ENCODE measurements around the gene DNASE1L1. TPM values are rescaled to one million over a fixed set of nuclear protein-coding genes. Genes with fewer than 3 reads are reported as not detected.
A peak's percentile ranks its signal among the peaks of the same experiment; 100 is the strongest.

Gene DNASE1L1, protein sequence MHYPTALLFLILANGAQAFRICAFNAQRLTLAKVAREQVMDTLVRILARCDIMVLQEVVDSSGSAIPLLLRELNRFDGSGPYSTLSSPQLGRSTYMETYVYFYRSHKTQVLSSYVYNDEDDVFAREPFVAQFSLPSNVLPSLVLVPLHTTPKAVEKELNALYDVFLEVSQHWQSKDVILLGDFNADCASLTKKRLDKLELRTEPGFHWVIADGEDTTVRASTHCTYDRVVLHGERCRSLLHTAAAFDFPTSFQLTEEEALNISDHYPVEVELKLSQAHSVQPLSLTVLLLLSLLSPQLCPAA
- total RNA-seq (2014; rRNA removed; shearing (Covaris generic)): 45.8 and 48.9 TPM in 2 replicates
- polyA plus RNA-seq (2014; cell fraction: nucleus; rRNA removed): 97.8 and 98.3 TPM in 2 replicates

DNA sequence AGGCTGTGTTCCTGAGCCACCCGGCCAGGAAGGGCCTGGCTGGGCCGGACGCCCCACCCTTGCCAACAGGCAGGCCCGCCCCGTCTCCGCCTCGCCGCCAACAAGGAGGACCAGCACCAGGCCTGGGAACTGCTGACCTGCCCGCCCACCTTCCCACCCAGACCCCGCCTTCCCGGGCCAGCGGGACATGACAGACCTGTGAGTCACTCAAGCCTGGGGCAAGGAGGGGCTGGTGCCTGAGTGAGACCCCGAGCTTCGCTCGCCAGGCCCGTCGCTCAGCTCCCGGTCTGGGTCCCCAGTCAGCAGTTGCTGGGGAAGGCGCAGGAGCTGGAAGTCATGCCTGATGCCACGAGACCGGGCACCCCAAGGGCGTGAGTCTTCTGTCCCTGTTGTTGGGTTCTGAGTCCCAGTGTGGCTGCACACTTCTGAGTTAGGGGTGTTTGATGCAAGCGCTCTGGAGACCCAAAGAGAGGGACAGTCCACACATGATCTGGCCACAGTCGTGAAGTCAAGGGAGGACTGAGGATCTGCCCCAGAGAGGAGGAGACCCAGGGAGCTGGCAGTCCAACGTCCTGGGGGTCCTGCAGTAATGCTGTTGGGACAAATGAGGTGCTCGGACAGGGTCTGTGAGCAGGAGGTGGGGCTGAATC is at the start of gene DNASE1L1:
DNASE1L1 (minus strand) TSS at position 33 of the 650 bp plus-strand sequence. CDS start 3,686 bp downstream, outside the sequence.
- peak; percentile 84 for DNase-seq (ENCODE audit: extremely low read depth, low read depth)

GRCh38 chrX:154458116-154458953 is 49.3 kb upstream of the DNASE1L1 start, which contains the start of gene PLXNA3:
TSS of gene PLXNA3 (plus strand) at chrX:154458281. CDS start at chrX:154460184, 1,903 bp downstream.
- DNase-seq (ENCODE audit: extremely low read depth, low read depth): no peak

DNA sequence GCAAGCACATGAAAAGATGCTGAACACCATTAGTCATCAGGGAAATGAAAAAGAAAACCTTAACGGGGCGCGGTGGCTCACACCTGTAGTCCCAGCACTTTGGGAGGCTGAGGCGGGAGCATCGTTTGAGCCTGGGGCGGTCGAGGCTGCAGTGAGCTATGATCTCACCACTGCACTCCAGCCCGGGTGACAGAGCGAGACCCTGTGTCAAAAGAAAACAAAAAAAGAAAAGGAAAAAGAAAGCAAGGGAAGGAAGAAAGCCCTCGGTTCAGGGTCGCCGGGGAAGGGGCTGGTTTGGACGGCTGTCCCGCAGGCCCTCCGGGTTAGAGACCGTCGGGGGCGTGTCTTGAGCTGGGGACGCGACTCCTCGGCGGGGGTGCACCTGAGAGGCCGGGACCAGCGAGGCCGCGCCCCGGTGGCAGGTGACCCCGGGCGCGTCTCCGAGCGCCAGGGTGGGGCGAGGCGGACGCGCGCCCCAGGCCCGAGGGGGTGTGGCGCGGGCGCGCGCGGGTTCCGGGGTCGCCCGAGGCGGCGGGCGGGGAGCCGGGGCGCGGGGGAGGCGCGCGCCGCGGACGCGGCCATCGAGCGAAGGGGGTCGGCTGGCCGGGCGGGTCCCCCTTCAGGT is 48.5 kb upstream of the DNASE1L1 start:
- DNase-seq (ENCODE audit: extremely low read depth, low read depth): peak; percentile 25

DNA sequence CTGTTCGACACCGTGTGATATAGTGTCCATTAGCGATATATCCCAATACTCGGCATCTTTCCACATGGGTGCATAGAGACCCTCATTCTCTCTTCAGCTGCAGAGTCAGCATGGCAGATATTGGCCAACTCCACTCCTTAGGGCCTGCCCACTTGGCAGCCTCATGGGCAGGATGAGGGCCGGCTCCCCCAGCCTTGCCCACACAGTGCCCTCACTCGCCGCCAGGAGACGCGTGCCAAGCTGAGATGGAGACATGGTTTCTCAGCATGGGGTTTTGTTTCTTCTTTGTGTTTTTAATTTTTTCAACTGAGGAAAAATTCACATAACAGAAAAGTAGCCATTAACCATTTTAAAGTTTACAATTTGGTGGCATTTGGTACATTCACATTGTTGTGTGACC is 43.8 kb upstream of the DNASE1L1 start:
- DNase-seq (ENCODE audit: extremely low read depth, low read depth): no peak

GRCh38 chrX:154450312-154450711 is 41.3 kb upstream of the DNASE1L1 start:
- DNase-seq (ENCODE audit: extremely low read depth, low read depth): no peak

GRCh38 chrX:154449618-154450017 is 40.6 kb upstream of the DNASE1L1 start:
- DNase-seq (ENCODE audit: extremely low read depth, low read depth): no peak

GRCh38 chrX:154448484-154448883 is 39.4 kb upstream of the DNASE1L1 start:
- no peak for DNase-seq (ENCODE audit: extremely low read depth, low read depth)

DNA sequence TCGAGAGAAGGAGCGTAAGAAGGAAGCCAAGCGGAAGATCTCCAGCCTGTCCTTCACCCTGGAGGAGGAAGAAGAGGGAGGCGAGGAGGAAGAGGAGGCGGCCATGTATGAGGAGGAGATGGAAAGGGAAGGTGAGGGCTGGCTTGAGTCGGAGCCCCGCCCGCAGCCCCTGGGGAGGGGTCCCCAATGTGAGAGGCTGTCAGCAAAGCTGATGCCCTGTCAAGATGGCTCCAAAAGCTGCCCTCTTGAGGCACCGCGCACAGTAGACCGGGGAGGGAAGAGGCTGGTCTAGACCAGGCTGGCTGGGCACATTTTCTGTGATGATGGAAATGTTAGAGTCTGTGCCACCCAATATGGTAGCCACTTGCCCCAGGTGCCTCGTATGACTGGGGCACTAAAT is 37.4 kb upstream of the DNASE1L1 start:
- DNase-seq (ENCODE audit: extremely low read depth, low read depth): no peak

- DNase-seq (ENCODE audit: extremely low read depth, low read depth): no peak
These were observed 36.7 kb upstream of the DNASE1L1 start for GRCh38 chrX:154445776-154446175.

DNA sequence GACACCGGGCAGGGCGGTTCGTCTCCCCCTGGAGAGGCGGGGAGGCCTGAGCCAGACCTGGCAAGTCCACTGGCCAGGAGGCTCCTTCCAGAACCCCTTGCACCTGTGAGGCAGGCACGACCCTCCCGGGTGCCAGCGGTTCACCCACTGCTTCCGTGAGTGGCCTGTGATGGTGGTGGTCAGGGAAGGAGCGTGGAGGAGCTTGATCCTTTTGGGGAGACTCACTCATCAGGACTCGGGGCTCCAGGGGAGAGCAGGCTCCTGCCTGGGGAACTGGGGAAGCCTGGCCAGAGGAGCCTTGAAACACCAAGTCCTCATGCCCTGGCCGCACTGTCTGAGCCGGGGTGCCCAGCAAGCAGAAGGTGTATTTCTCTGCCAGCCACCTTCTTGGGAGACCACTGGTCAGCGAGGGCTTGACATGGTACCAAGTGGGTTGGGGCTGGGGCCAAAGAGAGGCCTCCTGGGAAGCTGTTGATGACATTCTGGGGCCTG is 35.7 kb upstream of the DNASE1L1 start:
- no peak for DNase-seq (ENCODE audit: extremely low read depth, low read depth)

DNA sequence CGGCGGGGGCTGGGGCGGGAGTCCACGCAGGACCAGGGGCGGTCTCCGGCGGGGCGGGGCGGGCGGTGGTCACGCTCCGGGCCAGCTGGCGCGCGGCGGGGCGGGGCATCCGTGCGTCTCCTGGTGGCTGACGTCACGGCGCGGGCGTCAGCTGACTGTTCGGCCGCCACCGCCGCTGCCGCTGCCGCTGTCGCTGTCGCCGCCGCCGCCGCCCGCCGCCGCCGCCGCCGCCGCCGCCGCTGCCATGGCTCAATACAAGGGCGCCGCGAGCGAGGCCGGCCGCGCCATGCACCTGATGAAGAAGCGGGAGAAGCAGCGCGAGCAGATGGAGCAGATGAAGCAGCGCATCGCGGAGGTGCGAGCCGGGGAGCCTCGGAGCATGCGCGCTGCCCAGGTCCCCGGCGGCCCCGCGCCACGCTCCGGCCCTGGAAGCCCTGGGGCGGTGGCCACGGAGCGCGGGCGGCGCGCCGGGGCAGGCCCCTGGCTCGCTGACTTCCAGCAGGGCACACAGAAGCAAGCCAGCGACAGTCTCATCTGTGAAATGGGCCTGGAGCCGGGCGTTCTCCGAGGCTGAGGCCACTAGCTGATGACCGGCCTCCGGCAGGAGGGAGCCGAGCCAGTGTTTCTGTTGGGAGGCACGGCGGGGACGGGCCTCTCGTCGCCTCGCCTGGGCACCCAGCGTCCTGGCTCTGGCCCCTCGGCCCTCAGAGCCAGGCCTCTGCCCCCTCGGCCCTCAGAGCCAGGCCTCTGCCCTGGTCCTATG is 35.1 kb upstream of the DNASE1L1 start, which contains the start of gene FAM50A:
FAM50A (plus strand) TSS at position 150 of the 763 bp plus-strand sequence; CDS start at position 245, 95 bp downstream.
- DNase-seq (ENCODE audit: extremely low read depth, low read depth): peak; percentile 52

GRCh38 chrX:154443479-154443910 is 34.4 kb upstream of the DNASE1L1 start:
- DNase-seq (ENCODE audit: extremely low read depth, low read depth): no peak

- DNase-seq (ENCODE audit: extremely low read depth, low read depth): no peak
These were observed 33.1 kb upstream of the DNASE1L1 start for GRCh38 chrX:154441984-154442707.

DNA sequence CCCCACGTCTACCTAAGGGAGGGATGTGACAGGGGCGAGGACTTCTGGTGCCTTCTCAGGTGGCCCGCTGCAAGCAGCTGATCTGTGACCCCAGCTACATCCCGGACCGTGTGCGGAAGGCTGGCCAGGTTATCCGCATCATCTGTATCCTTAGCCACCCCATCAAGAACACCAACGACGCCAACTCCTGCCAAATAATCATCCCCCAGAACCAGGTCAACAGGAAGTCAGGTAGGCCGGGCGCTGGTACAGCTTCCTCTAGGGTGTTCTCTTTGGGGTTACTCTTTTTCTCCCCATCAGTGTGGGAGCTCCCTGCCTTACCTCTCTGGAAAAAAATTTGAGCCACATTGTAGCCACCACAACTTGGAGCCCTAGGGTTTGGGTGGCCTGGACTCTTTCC is 32.5 kb upstream of the DNASE1L1 start:
- DNase-seq (ENCODE audit: extremely low read depth, low read depth): no peak

- DNase-seq (ENCODE audit: extremely low read depth, low read depth): no peak
These were observed 31.7 kb upstream of the DNASE1L1 start for GRCh38 chrX:154440623-154441357.

- DNase-seq (ENCODE audit: extremely low read depth, low read depth): no peak
These were observed 30.8 kb upstream of the DNASE1L1 start for GRCh38 chrX:154439841-154440240.

DNA sequence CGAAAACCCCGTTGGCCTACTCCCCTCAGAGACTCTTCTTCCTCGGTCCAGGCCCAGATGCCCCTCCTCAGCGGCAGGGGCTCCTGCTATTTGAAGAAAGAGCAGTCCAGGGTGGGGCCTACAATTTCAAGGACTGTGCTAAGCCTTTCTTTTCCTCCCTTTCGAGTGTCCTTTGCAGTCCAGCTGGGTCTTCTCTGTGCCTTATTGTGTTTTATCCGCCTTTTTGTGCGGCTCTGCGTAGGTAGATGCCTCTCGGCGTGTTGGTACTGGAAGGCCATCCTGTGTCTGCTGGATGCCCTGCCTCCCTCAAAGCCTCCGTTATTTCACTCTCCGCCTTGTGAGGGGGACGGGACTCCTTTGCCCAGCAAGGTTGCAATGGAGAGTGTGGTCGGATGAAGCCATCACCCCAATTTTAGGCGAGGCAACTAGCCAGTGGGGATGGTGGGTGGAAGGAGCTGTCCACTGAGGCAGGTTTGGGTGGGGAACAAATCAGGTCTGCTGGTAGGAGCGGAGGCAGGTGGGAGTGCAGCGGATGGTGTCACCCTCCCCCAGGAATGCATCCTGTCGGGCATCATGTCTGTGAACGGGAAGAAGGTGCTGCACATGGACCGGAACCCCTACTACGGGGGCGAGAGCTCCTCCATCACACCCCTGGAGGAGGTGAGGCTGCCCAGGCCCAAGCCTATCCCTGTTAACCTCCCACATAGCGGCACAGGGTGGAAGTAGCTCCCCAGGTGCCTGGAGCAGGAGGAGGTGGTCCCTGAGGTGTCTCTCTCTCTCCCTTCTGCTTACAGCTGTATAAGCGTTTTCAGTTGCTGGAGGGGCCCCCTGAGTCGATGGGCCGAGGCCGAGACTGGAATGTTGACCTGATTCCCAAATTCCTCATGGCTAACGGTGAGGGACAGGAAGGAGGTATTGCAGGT is 29.2 kb upstream of the DNASE1L1 start:
- DNase-seq (ENCODE audit: extremely low read depth, low read depth): no peak

Data from NCI-H460 (cell line).